ENCODE results near the gene EVPLL. TPM values are rescaled to one million over a fixed set of nuclear protein-coding genes. Genes with fewer than 3 reads are reported as not detected.
"Not testable (repeated sequence)": the region's sequence is repeated elsewhere in the genome, so short reads cannot be mapped to it uniquely, and the experiment has no call there.

Gene EVPLL
- total RNA-seq, 1 experiment from 2014 or later = not detected

GRCh38 chr17:18370761-18371160 lies 6.8 kb upstream of the EVPLL start:
- POLR2A ChIA-PET = no interaction called here

GRCh38 chr17:18371455-18371854 lies 6.1 kb upstream of the EVPLL start:
- ChIA-PET POLR2A (no interaction called here), CTCF (no interaction called here)
- Histone ChIP-seq H3K27me3 (ENCODE audit: control insufficient read depth, insufficient read depth, low read length) (no peaks in the 10 kb centered on the region), H3K4me1 (ENCODE audit: control insufficient read depth, insufficient read depth, low read length) (no peaks in the 10 kb centered on the region), H3K4me3 (ENCODE audit: low read depth in 2 of 2, low read length in 2 of 2) (no peak overlapping the region), H3K27ac (ENCODE audit: low read length) (no peak overlapping the region), H3K36me3 (ENCODE audit: control insufficient read depth, insufficient read depth, low read length) (no peaks in the 10 kb centered on the region), H3K9me3 (ENCODE audit: control insufficient read depth, insufficient read depth, low read depth, low read length) (no peaks in the 10 kb centered on the region)
- ATAC-seq = no peak
- TF ChIP-seq TCF7L2 (IDR thresholded peaks at IDR 0.05; ENCODE audit: low read depth, low read length) (no peak), POLR2AphosphoS5 (IDR thresholded peaks at IDR 0.05; ENCODE audit: low read depth, low read length) (no peak), SIN3A (IDR thresholded peaks at IDR 0.05; ENCODE audit: borderline replicate concordance, insufficient read depth, low read depth, low read length) (no peak), CTCF (IDR thresholded peaks at IDR 0.05) (no peak), REST (IDR thresholded peaks at IDR 0.05; ENCODE audit: insufficient read depth in 1 of 2, low read depth in 2 of 2, low read length in 1 of 2) (no peak)
- intact Hi-C loops (cut with micrococcal nuclease; ENCODE audit: unreplicated experiment) (no loop called here), in situ Hi-C loops (cut with HindIII; ENCODE audit: low pct_unique_long_range_greater_than_20kb, low sequenced_read_pairs) (no loop called here)
- no peak for DNase-seq (ENCODE audit: low read depth, low spot score)
- no TSS peak for BruUV-seq (replicated peaks)

More at GRCh38 chr17:18370761-18371160, 6.8 kb upstream of the EVPLL start:
- Histone ChIP-seq H3K4me1 (ENCODE audit: control insufficient read depth, insufficient read depth, low read length) (no peaks in the 10 kb centered on the region), H3K4me3 (ENCODE audit: low read depth in 2 of 2, low read length in 2 of 2) (no peak overlapping the region), H3K9me3 (ENCODE audit: control insufficient read depth, insufficient read depth, low read depth, low read length) (no peaks in the 10 kb centered on the region), H3K27ac (ENCODE audit: low read length) (no peak overlapping the region), H3K27me3 (ENCODE audit: control insufficient read depth, insufficient read depth, low read length) (no peaks in the 10 kb centered on the region), H3K36me3 (ENCODE audit: control insufficient read depth, insufficient read depth, low read length) (no peaks in the 10 kb centered on the region)
- no peak for DNase-seq (ENCODE audit: low read depth, low spot score)
- CTCF ChIA-PET = no interaction called here
- intact Hi-C loops (cut with micrococcal nuclease; ENCODE audit: unreplicated experiment) = no loop called here
- in situ Hi-C loops (cut with HindIII; ENCODE audit: low pct_unique_long_range_greater_than_20kb, low sequenced_read_pairs) = no loop called here
- no TSS peak for BruUV-seq (replicated peaks)
- no peak for TF ChIP-seq REST (IDR thresholded peaks at IDR 0.05; ENCODE audit: insufficient read depth in 1 of 2, low read depth in 2 of 2, low read length in 1 of 2)
- no peak for TF ChIP-seq POLR2AphosphoS5 (IDR thresholded peaks at IDR 0.05; ENCODE audit: low read depth, low read length)
- TF ChIP-seq CTCF (IDR thresholded peaks at IDR 0.05) = no peak
- no peak for TF ChIP-seq TCF7L2 (IDR thresholded peaks at IDR 0.05; ENCODE audit: low read depth, low read length)
- TF ChIP-seq SIN3A (IDR thresholded peaks at IDR 0.05; ENCODE audit: borderline replicate concordance, insufficient read depth, low read depth, low read length) = no peak
- no peak for ATAC-seq

- H3K36me3 ChIP-seq (ENCODE audit: control insufficient read depth, insufficient read depth, low read length); H3K27ac ChIP-seq (ENCODE audit: low read length); H3K27me3 ChIP-seq (ENCODE audit: control insufficient read depth, insufficient read depth, low read length); BruUV-seq (replicated peaks); DNase-seq (ENCODE audit: low read depth, low spot score); ATAC-seq; H3K4me3 ChIP-seq (ENCODE audit: low read depth in 2 of 2, low read length in 2 of 2); CTCF ChIA-PET; intact Hi-C loops (cut with micrococcal nuclease; ENCODE audit: unreplicated experiment); H3K4me1 ChIP-seq (ENCODE audit: control insufficient read depth, insufficient read depth, low read length); H3K9me3 ChIP-seq (ENCODE audit: control insufficient read depth, insufficient read depth, low read depth, low read length); in situ Hi-C loops (cut with HindIII; ENCODE audit: low pct_unique_long_range_greater_than_20kb, low sequenced_read_pairs); POLR2A ChIA-PET: not testable (repeated sequence)
Observed at GRCh38 chr17:18373181-18373580, 4.4 kb upstream of the EVPLL start.

All from Panc1 (cell line).